ENCODE data around the gene UNC80.

- no peak for TF ChIP-seq CTCF (IDR thresholded peaks at IDR 0.05; ENCODE audit: borderline replicate concordance, extremely low read depth, low read length, poor library complexity, severe bottlenecking)
- TF ChIP-seq EZH2 (IDR thresholded peaks at IDR 0.05; ENCODE audit: borderline replicate concordance, low read depth, low read length, severe bottlenecking): no peak
Measured at GRCh38 chr2:209929369-209929768, 157.7 kb downstream of the UNC80 start.
